Lung (tissue), 12 donors: ENCODE data around the gene PIBF1. TPM values are rescaled to one million over a fixed set of nuclear protein-coding genes. Genes with fewer than 3 reads are reported as not detected.
"Not testable (repeated sequence)": the region's sequence is repeated elsewhere in the genome, so short reads cannot be mapped to it uniquely, and the experiment has no call there.

Source experiments
- ATAC-seq: fragments of 200-7000 bp; cut with Tn5 transposase; one replicate; pipeline ENCODE4 v1.9.1; 2020; ENCODE audit warnings: moderate number of reproducible peaks; ENCODE audit not compliant: insufficient read depth, low FRiP score
- DNase-seq, 3 donors: peaks; one replicate each; pipeline ENCODE4 v3.0.0-alpha.2; 2013 to 2017
- H3K27ac ChIP-seq, 2 donors: one replicate each; pipeline ENCODE4 v1.5.1; 2013; ENCODE audit warnings: mild to moderate bottlenecking in 2 of 2, moderate library complexity in 2 of 2, control low read depth in 1 of 2, inconsistent platforms in 1 of 2, low read depth in 1 of 2, low read length in 1 of 2
- H3K27me3 ChIP-seq, 3 donors: one replicate each; pipeline ENCODE4 v1.5.1; 2013; ENCODE audit warnings: low read length in 2 of 3; ENCODE audit not compliant: control insufficient read depth in 3 of 3, insufficient read depth in 3 of 3
- H3K36me3 ChIP-seq, 4 donors: one replicate each; pipeline ENCODE4 v1.5.1; 2013; ENCODE audit warnings: low read length in 4 of 4, mild to moderate bottlenecking in 1 of 4, moderate library complexity in 1 of 4; ENCODE audit not compliant: control insufficient read depth in 4 of 4, insufficient read depth in 4 of 4
- H3K4me1 ChIP-seq, 5 donors: one replicate each; pipeline ENCODE4 v1.5.1; 2013; ENCODE audit warnings: low read length in 5 of 5, mild to moderate bottlenecking in 2 of 5, moderate library complexity in 1 of 5; ENCODE audit not compliant: control insufficient read depth in 5 of 5, insufficient read depth in 5 of 5
- H3K4me3 ChIP-seq: one replicate; pipeline ENCODE4 v1.5.1; 2013; ENCODE audit warnings: mild to moderate bottlenecking, control low read depth, moderate library complexity
- H3K9ac ChIP-seq, 2 donors: one replicate each; pipeline ENCODE4 v1.5.1; 2013; ENCODE audit warnings: low read length in 2 of 2, control low read depth in 1 of 2; ENCODE audit not compliant: insufficient read depth in 1 of 2
- H3K9me3 ChIP-seq, 4 donors: one replicate each; pipeline ENCODE4 v1.5.1; 2013; ENCODE audit warnings: low read length in 3 of 4, mild to moderate bottlenecking in 1 of 4, moderate library complexity in 1 of 4; ENCODE audit not compliant: control insufficient read depth in 4 of 4, insufficient read depth in 3 of 4
- WGBS, 2 donors: extraction: QIAGEN DNeasy Blood & Tissue Kit; methylation state at CpG; one replicate each; pipeline ENCODE4 v1.1.7; 2013; 5-methylcytosine and 5-hydroxymethylcytosine counted together
- polyA plus RNA-seq, 2 donors: library from polyadenylated mRNA; stranded (reverse); fragments of 200-250 nt; gene quantifications; one replicate each; pipeline ENCODE4 v1.2.1, GENCODE V29; 2013
- total RNA-seq, 2 donors: library from RNA; depleted of rRNA in 1 of 2; stranded (reverse); fragments of >200 nt in 1 of 2; gene quantifications; one replicate each; pipeline ENCODE4 v1.2.1, GENCODE V29; 2014 to 2021
- TF ChIP-seq, protein P1 (sequence below): IDR thresholded peaks from 2 replicates; pipeline ENCODE4 v1.5.1; 2012; ENCODE audit warnings: mild to moderate bottlenecking; ENCODE audit errors: control extremely low read depth, extremely low read depth
- donor health status: control.
- donor health status: control.
- donor health status: Bipolar disorder and iron deficiency.
- donor health status: healthy.
- donor health status: DM: yes; HTN: yes; CAD: no.

The PIBF1 gene
- total and polyA plus RNA-seq, 4 donors, result 8.4 to 61.1 (median 25.6) TPM

DNA sequence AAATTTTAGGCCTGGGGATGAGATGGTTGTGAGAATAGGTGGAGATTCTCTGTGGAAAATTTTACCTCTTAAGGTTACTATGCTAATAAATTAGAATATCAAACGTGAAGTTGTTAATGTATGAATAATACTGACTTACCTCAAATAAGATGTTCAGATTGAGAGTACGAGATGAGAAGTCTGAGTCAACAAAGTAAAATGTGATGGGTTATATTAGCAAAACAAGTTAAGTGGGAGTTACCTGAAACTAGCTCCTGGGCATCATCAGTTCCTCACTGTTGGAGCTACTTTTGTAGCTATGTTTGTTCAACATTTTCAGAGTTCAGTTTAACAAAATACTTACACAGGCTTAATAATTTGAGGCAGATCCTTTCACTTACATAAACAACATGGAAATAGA, 108.6 kb downstream of the PIBF1 start:
- no peaks in the 10 kb centered on the region for H3K27me3 ChIP-seq
- no peak overlapping the region for H3K4me3 ChIP-seq
- no peaks in the 10 kb centered on the region for H3K4me1 ChIP-seq
- H3K27ac ChIP-seq, result no peak overlapping the region
- DNase-seq (no peak), ATAC-seq (no peak)
- H3K9ac ChIP-seq, result no peak overlapping the region
- H3K36me3 ChIP-seq, result peaks cover 0 to 1% (median under 1%) of the 10 kb centered on the region in 4 donors
- TF ChIP-seq, protein P1, sequence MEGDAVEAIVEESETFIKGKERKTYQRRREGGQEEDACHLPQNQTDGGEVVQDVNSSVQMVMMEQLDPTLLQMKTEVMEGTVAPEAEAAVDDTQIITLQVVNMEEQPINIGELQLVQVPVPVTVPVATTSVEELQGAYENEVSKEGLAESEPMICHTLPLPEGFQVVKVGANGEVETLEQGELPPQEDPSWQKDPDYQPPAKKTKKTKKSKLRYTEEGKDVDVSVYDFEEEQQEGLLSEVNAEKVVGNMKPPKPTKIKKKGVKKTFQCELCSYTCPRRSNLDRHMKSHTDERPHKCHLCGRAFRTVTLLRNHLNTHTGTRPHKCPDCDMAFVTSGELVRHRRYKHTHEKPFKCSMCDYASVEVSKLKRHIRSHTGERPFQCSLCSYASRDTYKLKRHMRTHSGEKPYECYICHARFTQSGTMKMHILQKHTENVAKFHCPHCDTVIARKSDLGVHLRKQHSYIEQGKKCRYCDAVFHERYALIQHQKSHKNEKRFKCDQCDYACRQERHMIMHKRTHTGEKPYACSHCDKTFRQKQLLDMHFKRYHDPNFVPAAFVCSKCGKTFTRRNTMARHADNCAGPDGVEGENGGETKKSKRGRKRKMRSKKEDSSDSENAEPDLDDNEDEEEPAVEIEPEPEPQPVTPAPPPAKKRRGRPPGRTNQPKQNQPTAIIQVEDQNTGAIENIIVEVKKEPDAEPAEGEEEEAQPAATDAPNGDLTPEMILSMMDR, result no peak
- WGBS, 2 donors, result 85 to 94% methylated on average over 2 of the region's 2 CpGs
- H3K9me3 ChIP-seq, result no peaks in the 10 kb centered on the region

- peaks cover 0 to 10% (median 7%) of the 10 kb centered on the region in 4 donors for H3K36me3 ChIP-seq
- ATAC-seq, result no peak
- no peak overlapping the region for H3K27ac ChIP-seq
- H3K4me3 ChIP-seq, result no peak overlapping the region
- H3K27me3 ChIP-seq, result no peaks in the 10 kb centered on the region
- TF ChIP-seq, protein P1, result no peak
- peaks cover 0 to 5% (median 0%) of the 10 kb centered on the region in 4 donors for H3K9me3 ChIP-seq
- no peak for DNase-seq
- H3K9ac ChIP-seq, result no peak overlapping the region
- no peaks in the 10 kb centered on the region for H3K4me1 ChIP-seq
- WGBS, 2 donors, result 75 to 93% methylated on average over 3 of the region's 3 CpGs
These were observed 109.5 kb downstream of the PIBF1 start for GRCh38 chr13:72891423-72891822.

DNA sequence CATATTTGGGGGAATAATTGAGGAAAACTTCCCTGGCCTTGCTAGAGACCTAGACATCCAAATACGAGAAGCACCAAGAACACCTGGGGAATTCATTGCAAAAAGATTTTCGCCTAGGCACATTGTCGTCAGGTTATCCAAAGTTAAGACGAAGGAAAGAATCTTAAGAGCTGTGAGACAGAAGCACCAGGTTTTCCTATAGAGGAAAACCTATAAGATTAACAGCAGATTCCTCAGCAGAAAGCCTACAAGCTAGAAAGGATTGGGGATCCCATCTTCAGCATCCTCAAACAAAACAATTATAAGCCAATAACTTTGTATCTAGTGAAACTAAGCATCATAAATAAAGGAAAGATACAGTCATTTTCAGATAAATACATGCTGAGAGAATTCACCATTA, 114.9 kb downstream of the PIBF1 start:
- TF ChIP-seq, protein P1, result no peak
- 96 to 98% methylated on average over 4 of the region's 4 CpGs for WGBS, 2 donors
- H3K27ac ChIP-seq, result no peak overlapping the region
- H3K36me3 ChIP-seq, result peaks cover 0 to 16% (median 9%) of the 10 kb centered on the region in 4 donors
- H3K27me3 ChIP-seq, result no peaks in the 10 kb centered on the region
- no peak overlapping the region for H3K9ac ChIP-seq
- peaks cover 0 to 5% (median 0%) of the 10 kb centered on the region in 4 donors for H3K9me3 ChIP-seq
- no peak for DNase-seq
- no peak overlapping the region for H3K4me3 ChIP-seq
- no peak for ATAC-seq
- H3K4me1 ChIP-seq, result peaks cover 0 to 1% (median 0%) of the 10 kb centered on the region in 5 donors

DNA sequence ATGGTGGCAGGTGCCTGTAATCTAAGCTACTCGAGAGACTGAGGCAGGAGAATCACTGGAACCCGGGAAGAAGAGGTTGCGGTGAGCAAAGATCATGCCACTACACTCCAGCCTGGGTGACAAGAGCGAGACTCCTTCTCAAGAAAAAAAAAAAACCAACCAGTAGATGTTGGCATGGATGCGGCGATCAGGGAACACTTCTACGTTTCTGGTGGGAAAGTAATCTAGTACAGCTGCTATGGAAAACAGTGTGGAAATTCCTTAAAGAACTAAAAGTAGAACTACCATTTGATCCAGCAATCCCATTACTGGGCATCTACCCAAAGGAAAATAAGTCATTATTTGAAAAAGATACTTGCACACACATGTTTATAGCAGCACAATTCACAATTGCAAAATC, 119.6 kb downstream of the PIBF1 start:
- H3K4me3 ChIP-seq, H3K36me3 ChIP-seq, H3K27ac ChIP-seq, H3K4me1 ChIP-seq, H3K27me3 ChIP-seq, H3K9ac ChIP-seq, ATAC-seq, H3K9me3 ChIP-seq: not testable (repeated sequence)
- DNase-seq, result peak in 1 of 3 donors; percentile 6
- WGBS, 2 donors, result 88 to 94% methylated on average over 7 of the region's 7 CpGs
